ENCODE data around the gene ARMC5.

ARMC5 gene

DNA sequence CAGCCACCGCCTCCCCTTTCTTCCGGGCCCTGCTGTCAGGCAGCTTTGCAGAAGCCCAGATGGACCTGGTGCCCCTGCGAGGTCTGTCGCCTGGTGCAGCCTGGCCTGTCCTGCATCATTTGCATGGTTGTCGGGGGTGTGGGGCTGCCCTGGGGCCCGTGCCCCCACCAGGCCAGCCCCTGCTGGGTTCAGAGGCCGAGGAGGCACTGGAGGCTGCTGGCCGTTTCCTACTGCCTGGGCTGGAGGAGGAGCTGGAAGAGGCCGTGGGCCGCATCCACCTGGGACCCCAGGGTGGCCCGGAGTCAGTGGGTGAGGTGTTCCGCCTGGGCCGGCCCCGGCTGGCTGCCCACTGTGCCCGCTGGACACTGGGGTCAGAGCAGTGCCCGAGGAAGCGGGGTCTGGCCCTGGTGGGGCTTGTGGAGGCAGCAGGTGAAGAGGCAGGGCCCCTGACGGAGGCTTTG is 7.1 kb downstream of the ARMC5 start:
- in situ Hi-C loops (cut with HindIII; ENCODE audit: low sequenced_read_pairs), result no loop called here

DNA sequence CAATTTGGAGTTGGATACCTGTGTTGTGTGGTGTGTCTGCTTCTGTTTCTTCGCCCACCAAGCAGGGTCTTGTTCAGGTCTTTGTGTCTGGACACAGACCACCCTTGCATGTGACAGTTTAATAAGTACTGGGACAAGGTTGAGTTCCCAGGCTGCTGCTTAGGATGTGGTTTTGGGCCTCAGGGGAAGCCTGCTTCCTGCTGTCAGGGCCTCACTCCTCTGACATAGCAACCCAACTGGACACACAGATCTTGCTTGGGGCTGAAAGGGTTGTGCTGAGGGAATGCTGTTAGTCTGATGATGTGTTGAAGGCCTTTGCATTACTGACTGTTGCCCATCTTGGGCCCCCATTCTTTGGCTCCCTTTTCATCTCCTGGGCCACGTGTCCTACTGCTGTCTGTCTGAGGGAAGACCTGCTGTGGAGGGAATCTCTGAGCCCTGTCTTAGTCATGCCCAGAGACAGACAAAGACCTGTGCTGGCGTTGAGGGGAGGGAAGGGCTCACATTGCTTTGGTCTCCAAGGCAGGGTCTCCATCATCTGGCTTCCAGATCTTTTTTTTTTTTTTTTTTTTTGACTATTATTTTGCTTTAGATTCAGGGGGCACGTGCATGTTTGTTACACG is 8.0 kb downstream of the ARMC5 start:
- in situ Hi-C loops (cut with HindIII; ENCODE audit: low sequenced_read_pairs), result no loop called here
- no peak for DNase-seq (ENCODE audit: low read depth)
- no peak overlapping the region for H3K4me3 ChIP-seq (ENCODE audit: low read depth, low read length)
- TF ChIP-seq, protein P1, sequence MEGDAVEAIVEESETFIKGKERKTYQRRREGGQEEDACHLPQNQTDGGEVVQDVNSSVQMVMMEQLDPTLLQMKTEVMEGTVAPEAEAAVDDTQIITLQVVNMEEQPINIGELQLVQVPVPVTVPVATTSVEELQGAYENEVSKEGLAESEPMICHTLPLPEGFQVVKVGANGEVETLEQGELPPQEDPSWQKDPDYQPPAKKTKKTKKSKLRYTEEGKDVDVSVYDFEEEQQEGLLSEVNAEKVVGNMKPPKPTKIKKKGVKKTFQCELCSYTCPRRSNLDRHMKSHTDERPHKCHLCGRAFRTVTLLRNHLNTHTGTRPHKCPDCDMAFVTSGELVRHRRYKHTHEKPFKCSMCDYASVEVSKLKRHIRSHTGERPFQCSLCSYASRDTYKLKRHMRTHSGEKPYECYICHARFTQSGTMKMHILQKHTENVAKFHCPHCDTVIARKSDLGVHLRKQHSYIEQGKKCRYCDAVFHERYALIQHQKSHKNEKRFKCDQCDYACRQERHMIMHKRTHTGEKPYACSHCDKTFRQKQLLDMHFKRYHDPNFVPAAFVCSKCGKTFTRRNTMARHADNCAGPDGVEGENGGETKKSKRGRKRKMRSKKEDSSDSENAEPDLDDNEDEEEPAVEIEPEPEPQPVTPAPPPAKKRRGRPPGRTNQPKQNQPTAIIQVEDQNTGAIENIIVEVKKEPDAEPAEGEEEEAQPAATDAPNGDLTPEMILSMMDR (IDR thresholded peaks at IDR 0.05; ENCODE audit: low read depth, low read length, missing control alignments), result no peak

More for the DNA sequence above, 7.1 kb downstream of the ARMC5 start:
- DNase-seq (ENCODE audit: low read depth), result no peak
- no peak overlapping the region for H3K4me3 ChIP-seq (ENCODE audit: low read depth, low read length)
- TF ChIP-seq, protein P1 (IDR thresholded peaks at IDR 0.05; ENCODE audit: low read depth, low read length, missing control alignments), result no peak

DNA sequence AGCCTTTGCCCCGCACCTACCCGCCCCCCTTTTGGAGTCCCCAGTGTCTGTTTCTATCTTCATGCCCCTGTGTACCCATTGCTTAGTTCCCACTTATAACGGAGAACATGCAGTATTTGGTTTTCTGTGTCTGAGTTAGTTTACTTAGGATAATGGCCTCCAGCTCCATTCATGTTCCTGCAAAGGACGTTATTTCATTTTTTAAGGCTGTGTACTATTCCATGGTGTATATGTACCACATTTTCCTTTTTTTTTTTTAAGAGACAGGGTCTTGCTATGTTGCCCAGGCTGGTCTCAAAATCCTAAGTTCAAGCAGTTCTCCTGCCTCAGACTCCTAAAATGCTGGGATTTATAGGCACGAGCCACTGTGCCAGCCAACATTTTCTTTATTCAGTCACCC is 8.6 kb downstream of the ARMC5 start:
- in situ Hi-C loops (cut with HindIII; ENCODE audit: low sequenced_read_pairs), result no loop called here
- TF ChIP-seq, protein P1 (IDR thresholded peaks at IDR 0.05; ENCODE audit: low read depth, low read length, missing control alignments), result no peak
- no peak overlapping the region for H3K4me3 ChIP-seq (ENCODE audit: low read depth, low read length)
- no peak for DNase-seq (ENCODE audit: low read depth)

DNA sequence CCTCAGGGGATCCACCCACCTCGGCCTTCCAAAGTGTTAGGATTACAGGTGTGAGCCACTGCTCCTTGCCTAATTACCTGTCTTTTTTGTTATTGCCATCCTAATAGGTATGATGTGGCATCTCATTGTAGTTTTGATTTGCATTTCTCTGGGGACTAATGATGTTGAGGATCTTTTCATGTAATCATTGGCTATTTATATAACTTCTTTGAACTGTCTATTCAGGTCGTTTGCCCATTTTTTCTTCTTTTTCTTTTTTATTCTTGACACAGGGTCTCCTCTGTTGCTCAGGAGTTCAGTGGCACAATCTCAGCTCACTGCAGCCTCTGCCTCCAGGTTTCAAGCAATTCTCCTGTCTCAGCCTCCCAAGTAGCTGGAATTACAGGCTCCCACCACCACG is 11.3 kb downstream of the ARMC5 start:
- DNase-seq (ENCODE audit: low read depth), result no peak
- TF ChIP-seq, protein P1 (IDR thresholded peaks at IDR 0.05; ENCODE audit: low read depth, low read length, missing control alignments), result no peak
- no peak overlapping the region for H3K4me3 ChIP-seq (ENCODE audit: low read depth, low read length)
- in situ Hi-C loops (cut with HindIII; ENCODE audit: low sequenced_read_pairs), result no loop called here

DNA sequence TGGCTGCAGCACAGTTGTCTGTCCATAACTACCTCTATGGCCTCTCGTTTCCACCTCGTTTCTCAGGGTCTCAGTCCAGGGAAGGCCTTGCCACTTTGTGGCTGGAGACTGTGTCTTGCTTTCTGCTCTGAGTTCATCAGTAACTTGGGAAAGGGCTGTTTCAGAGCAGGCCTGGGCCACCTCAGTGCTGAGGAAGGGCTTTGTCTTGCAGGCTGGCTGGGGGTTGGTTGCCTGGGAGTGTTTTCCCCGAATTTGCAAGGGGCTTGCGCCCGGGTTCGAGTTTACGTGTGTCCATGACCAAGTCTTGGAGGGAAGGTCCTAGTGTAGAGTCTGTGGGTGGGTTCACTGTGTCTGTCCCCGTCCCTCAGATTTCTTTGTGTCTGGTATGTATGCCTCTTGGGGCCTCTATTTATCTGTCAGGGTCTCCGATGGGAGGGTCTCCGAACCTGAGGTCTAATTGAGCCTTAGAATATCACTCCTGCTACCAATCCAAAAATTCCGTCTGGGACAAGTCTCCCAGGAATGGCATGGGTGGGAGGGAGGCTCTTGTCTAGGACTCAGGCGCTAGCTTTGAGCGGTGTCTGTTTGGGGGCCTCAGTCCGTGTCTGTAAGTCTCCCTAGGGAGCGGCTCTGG is 12.1 kb downstream of the ARMC5 start:
- TF ChIP-seq, protein P1 (IDR thresholded peaks at IDR 0.05; ENCODE audit: low read depth, low read length, missing control alignments), result no peak
- in situ Hi-C loops (cut with HindIII; ENCODE audit: low sequenced_read_pairs), result no loop called here
- peak overlapping the region; percentile 83 for H3K4me3 ChIP-seq (ENCODE audit: low read depth, low read length)
- no peak for DNase-seq (ENCODE audit: low read depth)

DNA sequence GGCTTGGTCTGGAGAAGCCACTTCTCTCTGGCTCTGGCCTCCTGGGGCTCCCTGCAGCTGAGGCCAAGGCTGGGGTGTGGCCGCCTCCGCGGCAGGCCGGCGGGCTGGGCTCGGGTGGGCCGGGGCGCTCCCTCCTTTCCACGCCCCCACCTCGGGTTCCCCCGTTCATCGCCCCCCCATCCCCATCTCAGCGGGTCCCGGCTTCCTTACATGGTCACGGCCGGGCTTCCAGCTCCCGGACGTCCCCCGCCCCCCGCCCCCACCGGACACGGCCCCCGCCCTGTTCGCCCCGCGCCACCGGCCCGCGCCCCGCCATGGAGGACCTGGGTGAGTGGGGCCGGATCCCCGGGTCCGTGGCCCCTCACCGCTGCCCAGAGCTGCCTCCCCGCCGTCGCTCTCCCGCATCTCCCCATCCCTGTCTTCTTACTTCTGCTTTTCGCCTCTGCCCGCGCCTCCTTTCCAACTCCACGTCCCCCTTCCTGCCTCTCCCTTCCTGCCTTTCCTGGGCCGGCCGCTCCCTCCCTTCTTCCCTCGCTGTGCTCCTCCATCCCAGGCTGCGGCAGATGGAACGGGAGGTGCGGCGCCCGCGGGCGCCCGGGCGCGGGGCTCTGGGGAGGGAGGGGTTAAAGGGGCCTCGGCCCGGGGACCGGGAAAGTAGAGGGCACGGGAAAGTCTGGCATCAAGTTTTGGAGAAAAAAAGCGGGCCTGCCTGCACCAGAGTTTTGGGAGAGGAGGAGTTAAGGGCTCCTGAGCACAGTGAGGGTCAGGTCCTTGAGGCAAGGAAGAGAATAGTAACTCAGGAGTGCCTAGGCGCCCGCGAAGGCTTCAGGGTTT is 12.8 kb downstream of the ARMC5 start, which contains the start of gene TGFB1I1:
TSS of gene TGFB1I1 (plus strand) at position 278 of the 834 bp plus-strand sequence. CDS start at position 315, 37 bp downstream.
- peak within 1 kb of the TSS; percentile 83 for H3K4me3 ChIP-seq (ENCODE audit: low read depth, low read length)
- in situ Hi-C loops (cut with HindIII; ENCODE audit: low sequenced_read_pairs), result no loop called here
- DNase-seq (ENCODE audit: low read depth), result no peak
- TF ChIP-seq, protein P1 (IDR thresholded peaks at IDR 0.05; ENCODE audit: low read depth, low read length, missing control alignments), result no peak

Data from astrocyte of the cerebellum (primary cell).